DMS153 (cell line): ENCODE results near the gene SMYD3.
"Not testable (repeated sequence)": the region's sequence is repeated elsewhere in the genome, so short reads cannot be mapped to it uniquely, and the experiment has no call there.

Experiments
- DNase-seq: peaks from one replicate; lab custom pipeline; 2025; lab: John Stamatoyannopoulos, UW

SMYD3 gene

GRCh38 chr1:245771511-245772281, 735.4 kb downstream of the SMYD3 start:
- no peak for DNase-seq

- DNase-seq: no peak
Observed at GRCh38 chr1:245770156-245770555, 736.9 kb downstream of the SMYD3 start.

- DNase-seq: no peak
Observed at GRCh38 chr1:245768596-245768995, 738.5 kb downstream of the SMYD3 start.

GRCh38 chr1:245765230-245766000, 741.7 kb downstream of the SMYD3 start:
- DNase-seq: no peak

- DNase-seq: no peak
Observed at GRCh38 chr1:245763873-245764331, 743.2 kb downstream of the SMYD3 start.

- DNase-seq: no peak
Observed at GRCh38 chr1:245762396-245762910, 744.6 kb downstream of the SMYD3 start.

- no peak for DNase-seq
Observed at GRCh38 chr1:245760301-245760700, 746.8 kb downstream of the SMYD3 start.

- DNase-seq: no peak
Observed at GRCh38 chr1:245754463-245754961, 752.6 kb downstream of the SMYD3 start.

GRCh38 chr1:245753807-245754206, 753.3 kb downstream of the SMYD3 start:
- DNase-seq: no peak

- no peak for DNase-seq
Observed at GRCh38 chr1:245752561-245752960, 754.5 kb downstream of the SMYD3 start.

GRCh38 chr1:245751726-245752470, 755.2 kb downstream of the SMYD3 start:
- DNase-seq: no peak

- no peak for DNase-seq
Observed at GRCh38 chr1:245751116-245751515, 756.0 kb downstream of the SMYD3 start.

GRCh38 chr1:245750261-245750660, 756.8 kb downstream of the SMYD3 start:
- no peak for DNase-seq

GRCh38 chr1:245749053-245749452, 758.0 kb downstream of the SMYD3 start:
- no peak for DNase-seq

- no peak for DNase-seq
Observed at GRCh38 chr1:245748646-245749045, 758.4 kb downstream of the SMYD3 start.

- DNase-seq: no peak
Observed at GRCh38 chr1:245748240-245748639, 758.8 kb downstream of the SMYD3 start.

- peak; percentile 39 for DNase-seq
Observed at GRCh38 chr1:245742896-245743295, 764.2 kb downstream of the SMYD3 start.

GRCh38 chr1:245740336-245740735, 766.7 kb downstream of the SMYD3 start:
- not testable (repeated sequence) for DNase-seq

- no peak for DNase-seq
Observed at GRCh38 chr1:245730801-245731200, 776.3 kb downstream of the SMYD3 start.

GRCh38 chr1:245728035-245728434, 779.0 kb downstream of the SMYD3 start:
- DNase-seq: not testable (repeated sequence)

GRCh38 chr1:245721488-245721887, 785.6 kb downstream of the SMYD3 start:
- DNase-seq: no peak

GRCh38 chr1:245718951-245719350, 788.1 kb downstream of the SMYD3 start:
- no peak for DNase-seq
